DND-41 (cell line): ENCODE data around the gene GOLGA2.

Experiments used
- CTCF ChIP-seq: IDR thresholded peaks from 2 replicates; pipeline ENCODE4 v1.5.1; 2012; ENCODE audit warnings: borderline replicate concordance, low read length, moderate library complexity, mild to moderate bottlenecking; ENCODE audit not compliant: poor library complexity, severe bottlenecking; ENCODE audit errors: extremely low read depth
- EZH2 ChIP-seq: IDR thresholded peaks from 3 replicates; pipeline ENCODE4 v1.6.1; 2012; ENCODE audit warnings: borderline replicate concordance, low read depth, mild to moderate bottlenecking, moderate library complexity, low read length, inconsistent platforms; ENCODE audit not compliant: severe bottlenecking

GRCh38 chr9:128292009-128292408 lies 16.2 kb upstream of the GOLGA2 start:
- no peak for TF ChIP-seq CTCF
- no peak for TF ChIP-seq EZH2
